GM18873 (cell line): ENCODE results near the gene MARVELD2.

Source experiments
- ATAC-seq: cut with Tn5 transposase; IDR thresholded peaks from one replicate; pipeline ENCODE4 v1.9.1; 2021; ENCODE audit warnings: mild to moderate bottlenecking, moderate library complexity, moderate number of reproducible peaks; ENCODE audit not compliant: unreplicated experiment, low FRiP score

MARVELD2 gene

GRCh38 chr5:69492391-69492922 lies 77.5 kb downstream of the MARVELD2 start, which contains the start of gene OCLN:
OCLN (plus strand) TSS chr5:69492790; CDS start chr5:69504245, 11,455 bp downstream.
- no peak for ATAC-seq

DNA sequence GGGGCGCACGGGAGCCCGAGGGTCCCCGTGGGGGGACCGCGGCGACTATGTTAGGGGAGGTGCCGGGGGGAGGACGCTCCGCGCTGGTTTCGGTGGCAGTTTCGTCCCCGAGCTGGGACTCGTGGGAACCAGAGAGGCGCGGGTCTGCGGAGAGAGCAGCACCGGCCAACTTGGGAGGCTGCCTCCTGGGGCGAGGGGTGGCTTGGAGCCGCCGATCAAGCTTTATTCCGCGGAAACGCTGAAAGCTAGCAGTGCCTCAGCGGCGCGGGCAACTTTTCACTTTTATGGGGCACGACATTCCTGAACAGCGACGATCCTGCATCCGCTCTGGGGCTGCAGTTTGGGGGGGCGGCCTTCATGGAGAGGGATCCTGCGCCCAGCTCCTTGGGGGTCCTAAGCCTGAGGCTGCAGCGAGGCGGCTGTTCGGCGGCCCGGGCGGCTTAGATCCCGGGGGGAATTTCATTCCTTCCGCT lies 78.0 kb downstream of the MARVELD2 start:
- no peak for ATAC-seq

DNA sequence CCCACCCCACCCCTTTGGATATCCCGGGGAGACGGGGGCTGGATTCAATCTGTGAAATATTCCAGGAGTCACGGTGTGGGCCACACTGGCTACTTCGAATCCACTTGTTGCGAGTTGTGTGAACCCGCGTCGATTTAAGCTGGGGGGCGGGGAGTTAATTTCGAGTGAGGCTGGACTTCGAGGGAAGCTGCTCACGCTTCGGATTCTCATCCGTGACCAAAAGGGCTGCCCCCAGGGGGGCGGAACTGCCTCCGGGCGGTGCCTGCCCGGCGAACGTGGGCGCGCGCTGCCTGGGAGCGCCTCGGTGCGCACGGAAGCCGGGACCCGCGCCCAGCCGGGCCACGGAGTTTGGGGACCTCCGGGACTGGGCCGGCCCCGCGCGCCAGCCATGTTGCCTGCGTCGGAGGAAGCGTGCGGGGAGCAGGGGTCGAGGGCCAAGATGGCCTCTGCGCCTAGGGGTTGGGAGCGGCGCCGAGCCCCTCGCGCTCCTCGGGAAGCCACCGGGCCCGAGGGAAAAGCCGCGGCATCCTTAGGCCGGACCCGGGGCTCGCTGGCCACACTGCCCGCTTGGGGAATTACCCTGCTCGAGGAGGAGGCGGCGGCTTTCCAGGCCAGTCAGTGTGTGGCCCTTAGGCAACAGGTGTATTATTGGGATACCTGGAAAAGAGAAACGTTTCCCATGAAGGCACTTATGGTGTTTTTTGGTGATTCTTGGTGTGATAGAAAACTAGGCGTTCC lies 78.6 kb downstream of the MARVELD2 start:
- ATAC-seq = no peak
